ENCODE data around the gene ME1. TPM values are rescaled to one million over a fixed set of nuclear protein-coding genes. Genes with fewer than 3 reads are reported as not detected.
A peak's percentile ranks its signal among the peaks of the same experiment; 100 is the strongest.

The ME1 gene
- total RNA-seq, 1 donor from 2014 or later: 2.9 TPM

DNA sequence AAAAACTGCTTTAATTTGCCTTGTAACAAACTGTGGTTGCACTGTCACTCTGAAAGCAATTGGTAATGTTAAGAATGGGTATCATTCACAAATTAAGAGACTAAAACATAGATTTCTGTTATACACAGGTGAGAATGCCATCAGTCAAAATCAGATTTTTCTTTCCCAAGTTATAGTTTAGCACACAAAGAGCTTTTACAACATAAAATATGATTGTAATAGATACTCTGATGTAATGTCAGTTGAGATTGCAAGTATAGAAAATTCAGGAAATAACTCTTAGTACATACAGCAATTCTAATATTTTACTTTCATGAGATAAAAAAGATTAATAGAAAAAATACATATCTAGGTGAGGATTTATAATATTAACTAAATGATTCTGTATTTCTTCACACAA, 2.3 kb upstream of the ME1 start:
- FAIRE-seq (peak; percentile 47), DNase-seq (ENCODE audit: low spot score in 2 of 2) (no peak)

DNA sequence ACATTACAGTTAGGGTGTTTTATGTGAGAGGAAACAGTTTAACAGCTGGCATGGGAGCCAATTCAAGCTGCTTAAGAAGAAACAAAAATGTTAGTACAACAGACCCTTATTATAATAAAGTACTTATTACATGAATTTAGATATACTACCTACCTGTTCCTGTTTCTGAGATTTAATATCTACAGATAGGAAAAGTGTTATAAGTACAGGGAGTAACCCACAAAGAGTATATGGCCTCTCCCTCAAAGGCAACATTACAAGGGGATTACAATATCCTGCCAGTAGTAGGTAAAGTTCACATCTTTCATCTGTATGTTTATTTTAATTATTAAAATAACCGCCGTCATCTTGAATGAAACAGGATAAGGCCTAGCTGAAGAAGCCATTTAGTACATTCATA, 1.8 kb upstream of the ME1 start:
- FAIRE-seq: no peak
- no peak for DNase-seq (ENCODE audit: low spot score in 2 of 2)

DNA sequence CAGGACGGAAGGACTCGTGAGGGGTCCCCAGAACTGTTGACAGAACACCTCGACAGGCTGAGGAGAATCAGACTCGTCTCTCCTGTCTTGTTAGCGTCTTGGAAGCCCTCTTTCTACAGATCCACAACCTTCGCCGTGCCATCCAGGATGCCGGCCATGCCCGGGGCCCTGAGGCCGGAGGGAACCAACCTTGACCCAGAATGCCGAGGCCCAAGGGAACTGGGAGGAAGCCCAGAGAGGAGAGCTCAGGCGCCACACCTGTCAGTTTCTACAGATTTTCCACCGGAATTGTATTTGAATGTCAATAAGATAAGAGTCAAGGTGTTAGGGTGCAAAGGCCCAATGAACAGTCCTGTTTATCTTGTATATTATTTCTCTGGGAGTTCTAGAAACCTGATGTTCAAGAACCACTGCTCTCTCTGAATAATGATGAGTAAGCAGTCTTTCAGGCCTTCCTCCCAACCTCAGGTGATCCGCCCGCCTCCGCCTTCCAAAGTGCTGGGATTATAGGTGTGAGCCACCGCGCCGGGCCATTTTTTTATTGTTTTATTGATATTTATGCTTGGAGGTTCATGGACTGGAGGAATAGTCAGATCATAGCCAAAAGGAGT, 799 bp upstream of the ME1 start:
- DNase-seq (ENCODE audit: low spot score in 2 of 2) (no peak), FAIRE-seq (no peak)

DNA sequence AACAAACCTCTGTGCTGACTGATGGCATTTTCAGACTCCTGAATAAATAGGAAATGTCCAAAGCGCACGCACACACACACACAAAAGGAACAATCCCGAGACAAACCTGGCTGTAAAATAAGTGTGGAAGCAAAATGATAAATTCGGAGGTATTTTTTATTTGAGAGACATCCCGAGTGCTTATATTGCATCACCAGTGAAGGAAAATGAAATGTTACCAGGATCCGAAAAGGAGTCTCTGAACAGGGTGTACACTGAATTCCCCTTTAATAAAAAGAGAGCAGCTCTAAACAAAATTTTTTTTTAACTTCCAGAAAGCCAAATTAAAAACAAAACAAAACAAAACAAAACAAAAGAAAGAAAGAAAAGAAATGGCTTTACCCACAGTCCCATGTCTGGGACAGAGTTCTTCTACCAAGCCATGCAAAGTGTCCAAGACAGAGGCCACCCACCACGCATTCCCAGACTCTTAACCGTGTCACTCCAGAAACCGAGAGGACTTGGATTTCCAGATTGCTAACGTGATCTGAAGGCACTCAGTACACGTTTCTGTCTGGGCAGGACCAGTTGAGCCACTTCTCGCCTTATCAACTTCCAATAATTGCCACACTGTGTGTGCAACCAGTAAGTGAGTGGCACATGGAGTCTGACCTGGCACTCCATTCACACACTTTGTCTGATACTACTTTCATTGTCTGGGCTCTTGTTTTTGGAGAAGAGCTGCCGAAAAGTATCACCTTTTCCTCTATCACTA, 817 bp downstream of the ME1 start:
- FAIRE-seq: no peak
- DNase-seq (ENCODE audit: low spot score in 2 of 2): peak in 1 of 2 donors; percentile 16

DNA sequence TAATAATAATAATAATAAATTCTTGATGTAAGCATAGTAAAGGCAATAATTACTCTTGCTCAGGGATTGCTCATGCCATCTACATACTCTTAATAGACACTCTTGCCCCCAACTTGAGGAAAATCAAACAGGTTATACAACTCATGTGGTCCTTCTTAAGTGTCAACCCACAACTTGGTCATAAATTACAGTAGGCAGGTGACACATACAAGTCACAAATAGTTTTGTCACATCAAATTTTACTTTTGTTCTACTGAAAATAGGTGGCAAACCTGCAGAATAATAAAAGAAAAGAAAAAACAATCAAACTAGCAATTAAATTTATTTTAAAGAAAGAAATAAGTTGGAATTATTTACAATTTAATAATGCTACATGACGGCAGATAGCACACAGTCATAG, 1.6 kb downstream of the ME1 start:
- DNase-seq (ENCODE audit: low spot score in 2 of 2) (no peak), FAIRE-seq (no peak)

DNA sequence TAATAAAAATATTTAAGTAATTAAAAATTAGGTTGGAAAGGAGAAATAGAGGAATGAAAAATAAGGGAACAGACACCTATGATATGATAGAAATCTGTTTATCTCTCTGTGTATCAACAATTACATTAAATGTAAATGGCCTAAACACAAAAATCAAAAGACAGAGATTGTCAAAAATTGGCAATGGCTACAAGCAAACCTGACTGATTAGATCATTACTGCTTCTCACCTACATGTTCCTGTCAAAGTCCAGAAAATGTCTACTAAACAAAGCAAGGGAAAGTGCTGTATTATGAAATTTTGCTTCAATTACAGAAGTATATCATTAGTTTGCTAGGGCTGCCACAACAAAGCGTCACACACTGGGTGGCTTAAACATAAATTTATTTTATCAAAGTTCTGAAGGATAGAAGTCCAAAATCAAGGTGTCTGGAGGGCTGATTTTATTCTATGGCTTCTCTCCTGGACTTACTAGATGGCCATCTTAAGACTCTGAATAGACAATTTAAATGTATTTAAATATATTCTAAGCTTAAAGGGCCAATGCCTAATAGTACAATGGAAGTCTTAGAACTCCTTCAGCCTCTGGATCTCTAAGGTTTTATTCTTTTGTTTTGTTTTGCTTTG, 6.3 kb downstream of the ME1 start:
- DNase-seq (ENCODE audit: low spot score in 2 of 2) (no peak), FAIRE-seq (no peak)

DNA sequence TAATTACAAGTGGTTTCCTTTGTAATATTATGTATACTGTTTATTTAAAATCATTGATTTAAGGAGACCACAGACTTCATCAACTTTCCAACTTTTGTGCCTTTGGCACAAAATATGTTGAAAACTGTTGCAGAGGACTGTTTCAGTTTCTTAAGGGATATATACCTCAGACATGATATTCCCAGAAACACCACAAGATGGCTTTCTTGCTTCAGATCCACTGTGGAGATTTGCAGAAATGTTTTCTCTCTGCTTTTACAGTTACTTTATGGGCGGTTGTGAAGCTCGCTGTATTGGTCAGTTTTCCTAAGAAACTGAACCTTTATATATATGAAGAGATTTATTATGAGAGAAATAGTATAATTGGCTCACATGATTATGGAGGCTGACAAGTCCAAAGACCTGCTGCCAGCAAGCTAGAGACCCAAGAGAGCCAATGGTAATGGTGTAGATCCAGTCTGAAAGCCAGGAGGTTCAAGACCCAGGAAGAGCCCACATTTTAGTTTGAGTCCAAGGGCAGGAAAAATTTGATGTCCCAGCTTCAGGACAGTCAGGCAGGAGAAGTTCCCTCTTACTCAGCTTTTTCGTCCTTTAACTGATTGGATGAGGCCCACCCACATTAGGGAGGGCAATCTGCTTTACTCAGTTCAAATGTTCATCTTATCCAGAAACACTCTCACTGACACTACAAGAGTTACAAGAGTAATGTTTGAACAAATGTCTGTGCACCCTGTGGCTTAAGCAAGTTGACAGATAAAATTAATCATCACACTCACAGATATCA, 12.8 kb downstream of the ME1 start:
- no peak for DNase-seq (ENCODE audit: low spot score in 2 of 2)
- no peak for FAIRE-seq

DNA sequence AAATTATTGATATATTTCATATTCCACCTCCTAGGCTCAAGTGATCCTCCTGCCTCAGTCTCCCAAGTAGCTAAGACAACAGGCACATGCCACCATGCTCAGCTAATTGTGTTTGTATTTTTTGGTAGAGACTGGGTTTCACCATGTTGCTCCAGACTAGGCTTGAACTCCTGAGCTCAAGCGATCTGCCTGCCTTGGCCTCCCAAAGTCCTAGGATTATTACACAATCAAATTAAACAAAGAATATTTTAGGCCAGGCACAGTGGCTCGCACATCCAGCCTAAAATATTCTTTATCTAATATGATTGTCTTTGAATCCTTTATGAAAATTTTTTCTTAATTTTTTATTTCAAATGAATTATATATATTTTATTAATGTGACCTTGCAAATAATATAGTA, 17.8 kb downstream of the ME1 start:
- FAIRE-seq: no peak
- DNase-seq (ENCODE audit: low spot score in 2 of 2): no peak

DNA sequence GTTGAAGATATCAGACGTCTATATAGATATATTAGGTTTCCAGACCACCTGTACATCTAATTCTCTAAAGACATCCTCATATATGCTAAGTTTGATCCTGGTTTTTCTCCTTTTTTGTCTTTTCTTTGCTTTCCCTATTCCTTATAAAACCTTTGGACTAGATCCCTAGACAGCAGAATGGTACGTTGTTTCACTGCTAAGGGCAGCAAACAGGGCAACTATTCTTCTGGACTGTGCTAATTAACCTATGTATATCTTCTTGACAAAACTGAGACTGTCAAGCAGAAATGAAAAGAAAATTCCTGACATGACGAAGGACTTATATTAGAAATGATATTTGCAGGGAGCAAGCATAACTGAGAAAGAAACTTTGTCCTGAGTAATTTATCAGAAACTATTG, 19.1 kb downstream of the ME1 start:
- FAIRE-seq (no peak), DNase-seq (ENCODE audit: low spot score in 2 of 2) (no peak)

DNA sequence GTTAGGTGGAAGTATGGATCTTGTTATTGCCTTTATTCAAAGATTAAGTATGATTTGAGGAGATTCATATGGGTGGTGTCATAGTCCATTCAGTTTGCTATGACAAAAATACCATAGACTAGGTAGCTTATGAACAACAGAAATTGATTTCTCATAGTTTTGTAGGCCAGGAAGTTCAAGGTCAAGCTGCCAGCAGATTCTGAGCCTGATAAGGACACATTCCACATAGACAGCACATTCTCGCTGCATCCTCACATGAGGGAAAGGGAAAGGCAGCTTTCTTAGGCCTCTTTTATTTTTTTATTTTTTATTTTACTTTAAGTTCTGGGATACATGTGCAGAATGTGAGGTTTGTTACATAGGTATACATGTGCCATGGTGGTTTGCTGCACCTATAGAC, 27.7 kb downstream of the ME1 start:
- DNase-seq (ENCODE audit: low spot score in 2 of 2) (no peak), FAIRE-seq (no peak)

DNA sequence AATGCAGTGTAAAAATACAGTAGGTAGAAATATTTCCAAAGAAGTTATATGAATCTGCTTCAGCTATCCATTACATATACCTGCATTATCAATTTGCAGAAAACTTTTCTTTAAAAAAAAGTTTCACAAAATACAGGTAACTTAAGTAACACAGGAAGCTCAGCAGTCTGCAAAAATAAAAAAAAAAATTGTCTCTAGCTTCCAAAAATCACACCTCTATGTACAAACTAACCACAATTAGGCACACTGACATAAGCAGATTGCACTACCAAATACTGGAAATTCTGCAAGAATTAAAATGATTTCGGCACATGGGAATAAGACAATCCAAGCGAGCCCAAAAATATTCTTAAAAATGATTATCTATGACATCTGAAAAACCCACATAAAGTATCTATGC, 41.2 kb downstream of the ME1 start:
- FAIRE-seq (no peak), DNase-seq (ENCODE audit: low spot score in 2 of 2) (no peak)

DNA sequence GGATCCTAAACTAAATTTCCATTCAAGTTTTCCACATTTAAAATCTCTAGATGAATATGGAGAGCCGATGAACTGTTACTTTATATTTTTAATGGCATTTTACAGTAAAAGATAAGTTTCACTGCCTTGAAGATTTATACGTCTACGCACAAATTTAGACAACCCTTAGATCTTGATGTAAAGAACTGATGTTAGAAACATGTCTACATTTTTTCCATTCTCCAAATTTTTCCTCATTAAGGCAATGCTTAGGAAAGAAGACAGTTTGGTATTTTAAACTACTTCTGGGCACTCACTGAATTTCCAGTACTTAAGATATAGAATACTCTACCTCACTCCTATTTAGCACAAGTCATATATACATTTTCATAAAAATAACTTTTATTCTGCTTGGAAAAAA, 45.4 kb downstream of the ME1 start:
- DNase-seq (ENCODE audit: low spot score in 2 of 2) (no peak), FAIRE-seq (no peak)

DNA sequence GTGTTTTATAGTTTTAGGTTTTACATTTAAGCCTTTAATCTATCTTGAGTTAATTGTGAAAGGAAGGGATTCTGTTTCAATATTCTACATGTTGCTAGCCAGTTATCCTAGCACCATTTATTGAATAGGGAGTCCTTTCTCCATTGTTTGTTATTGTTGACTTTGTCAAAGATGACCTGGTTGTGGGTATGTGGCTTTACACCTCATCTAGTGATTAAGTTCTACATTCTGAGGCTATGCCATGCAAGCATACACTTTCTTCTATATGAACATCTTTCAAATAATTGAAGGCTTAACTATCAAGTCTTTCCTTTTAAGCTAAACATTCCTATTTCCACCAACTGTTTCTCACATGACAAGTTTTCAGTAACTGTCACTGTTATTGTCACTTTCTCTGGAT, 46.1 kb downstream of the ME1 start:
- no peak for DNase-seq (ENCODE audit: low spot score in 2 of 2)
- no peak for FAIRE-seq

DNA sequence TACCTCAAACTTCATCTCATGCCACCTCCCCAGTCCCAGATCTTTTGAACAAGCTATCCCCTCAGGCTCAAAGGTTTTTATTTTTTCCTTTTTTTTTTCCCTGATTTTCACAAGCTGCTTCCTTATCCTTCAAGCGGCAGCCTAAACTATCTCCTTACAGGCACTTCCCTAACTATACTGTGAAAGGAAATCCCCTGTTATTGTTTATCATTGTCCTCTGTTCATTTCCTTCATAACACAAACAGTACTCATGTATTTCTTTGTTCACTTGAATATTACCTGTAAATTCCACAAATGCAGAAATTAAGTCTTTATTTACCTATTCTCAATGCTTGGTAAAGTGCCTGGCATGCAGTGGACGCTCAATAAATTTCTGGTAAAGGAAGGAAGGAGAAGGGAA, 48.9 kb downstream of the ME1 start:
- DNase-seq (ENCODE audit: low spot score in 2 of 2) (no peak), FAIRE-seq (no peak)

DNA sequence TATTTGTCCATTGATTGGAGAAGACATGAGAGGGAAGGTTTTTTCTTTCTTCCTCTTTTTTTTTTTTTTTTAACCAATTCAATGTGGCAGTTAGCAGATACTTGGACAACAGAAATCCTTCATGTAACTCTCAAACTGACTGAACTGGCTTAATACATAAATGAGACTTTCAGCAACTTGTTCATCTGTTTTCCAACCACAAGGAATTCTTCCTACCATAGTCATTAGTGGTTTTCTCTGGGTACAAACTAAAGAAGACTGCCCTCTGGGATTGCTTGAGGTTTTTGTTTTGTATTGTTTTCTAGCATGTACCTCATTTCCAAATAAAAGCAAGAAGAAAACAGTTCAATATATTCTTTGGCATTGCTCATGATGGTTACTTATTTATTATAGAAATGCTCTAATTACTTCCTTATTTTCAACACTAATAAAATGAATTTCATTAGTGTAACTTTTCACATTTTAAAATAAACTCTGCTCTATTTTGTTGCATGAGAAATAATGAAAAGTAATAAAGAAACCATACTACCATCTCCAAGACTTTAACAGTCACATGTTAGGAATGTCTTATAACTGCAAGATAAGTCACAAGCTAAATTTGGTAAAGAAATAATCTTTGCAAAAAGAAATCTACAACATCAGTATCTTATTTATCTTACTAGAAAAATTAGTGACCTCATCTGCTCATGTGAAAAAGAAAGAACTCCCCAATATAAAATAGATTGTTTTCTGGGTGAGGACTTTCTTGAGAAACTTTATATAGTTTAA, 52.0 kb downstream of the ME1 start:
- DNase-seq (ENCODE audit: low spot score in 2 of 2) (no peak), FAIRE-seq (no peak)

DNA sequence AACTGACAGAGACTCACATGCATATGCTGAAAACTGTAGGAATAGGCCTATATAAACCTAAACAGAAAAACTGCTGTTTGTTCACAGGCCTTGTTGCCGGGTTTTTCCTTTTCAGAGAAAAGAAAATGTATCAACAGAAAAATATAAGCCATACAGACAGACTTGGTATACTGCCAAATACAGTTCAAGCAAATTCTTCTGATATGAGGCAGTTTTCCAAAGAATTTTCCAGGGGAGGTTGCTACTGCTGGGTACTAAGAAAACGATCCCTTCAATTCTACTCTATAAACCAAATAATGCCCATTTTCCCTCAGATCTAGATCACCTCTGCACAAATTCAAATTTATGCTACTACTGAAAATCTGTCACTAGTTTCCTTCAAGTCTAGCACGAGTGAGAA, 59.4 kb downstream of the ME1 start:
- DNase-seq (ENCODE audit: low spot score in 2 of 2) (no peak), FAIRE-seq (no peak)

DNA sequence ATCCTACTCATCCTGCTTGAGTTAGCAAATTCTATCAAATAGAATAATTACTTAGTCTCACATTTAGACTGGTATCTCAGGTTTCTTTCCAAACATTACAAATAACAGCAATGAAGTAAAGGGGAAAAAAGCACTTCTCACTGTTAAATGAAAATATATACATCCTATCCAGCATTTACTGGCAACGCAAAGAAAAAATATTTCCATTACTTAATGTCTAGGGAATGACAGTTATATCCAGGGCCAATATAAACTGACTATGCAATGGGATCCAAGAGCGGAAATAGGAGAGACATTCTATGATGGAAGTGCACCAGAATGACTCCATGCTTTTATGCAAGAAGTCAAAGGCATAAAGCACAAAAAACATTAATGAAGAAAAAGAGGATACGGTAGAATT, 60.3 kb downstream of the ME1 start:
- DNase-seq (ENCODE audit: low spot score in 2 of 2) (no peak), FAIRE-seq (no peak)

DNA sequence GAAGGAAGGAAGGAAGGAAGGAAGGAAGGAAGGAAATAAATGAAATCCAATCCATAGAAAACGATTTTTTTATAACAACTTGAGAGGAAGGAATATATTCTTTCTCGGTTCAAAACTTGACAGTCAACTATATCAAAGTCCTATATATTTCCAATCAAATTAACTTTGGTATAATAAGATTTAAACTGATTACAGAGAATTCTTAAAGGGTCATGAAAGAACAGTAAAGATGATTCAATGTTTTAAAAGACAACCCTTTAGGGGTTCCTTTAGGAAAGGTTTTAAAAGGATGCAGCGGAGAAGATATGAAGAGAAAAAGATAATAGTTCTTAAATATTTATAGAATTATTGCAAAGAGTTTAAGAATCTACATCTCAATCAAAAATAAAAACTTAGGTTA, 61.2 kb downstream of the ME1 start:
- FAIRE-seq (no peak), DNase-seq (ENCODE audit: low spot score in 2 of 2) (no peak)

DNA sequence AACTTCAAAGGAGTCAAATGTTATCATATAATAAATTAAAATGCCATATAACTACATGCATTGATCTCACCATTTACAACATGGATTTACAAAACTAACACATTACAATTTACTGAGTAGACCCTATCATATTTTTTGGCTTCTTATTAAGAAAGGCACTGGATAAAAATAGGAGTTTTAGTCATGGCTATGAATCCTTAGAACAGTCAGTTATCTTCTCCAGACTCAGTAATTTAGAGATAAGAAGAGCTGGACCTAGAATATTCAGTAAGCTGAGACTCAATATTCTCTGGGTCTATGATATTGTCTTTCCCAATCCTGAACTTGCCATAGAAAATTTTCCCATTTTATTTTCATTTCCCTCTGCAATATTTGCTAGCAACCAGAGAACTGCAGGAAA, 62.3 kb downstream of the ME1 start:
- no peak for DNase-seq (ENCODE audit: low spot score in 2 of 2)
- no peak for FAIRE-seq

DNA sequence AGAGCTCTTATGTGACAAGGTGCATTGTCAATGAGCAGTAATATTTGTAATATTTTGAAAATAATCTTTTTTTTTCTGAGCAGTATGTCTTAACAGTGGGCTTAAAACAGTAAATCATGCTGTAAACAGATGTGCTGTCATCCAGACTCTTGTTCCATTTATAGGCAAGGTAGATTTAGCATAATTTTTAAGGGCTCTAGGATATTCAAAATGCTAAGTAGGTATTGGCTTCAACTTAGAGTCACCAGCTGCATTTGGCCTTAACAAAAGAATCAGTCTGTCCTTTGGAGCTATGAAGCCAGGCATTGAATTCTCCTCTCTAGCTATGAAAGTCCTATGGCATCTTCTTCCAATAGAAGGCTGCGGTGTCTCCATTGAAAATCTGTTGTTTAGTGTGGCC, 63.7 kb downstream of the ME1 start:
- no peak for DNase-seq (ENCODE audit: low spot score in 2 of 2)
- FAIRE-seq: no peak

DNA sequence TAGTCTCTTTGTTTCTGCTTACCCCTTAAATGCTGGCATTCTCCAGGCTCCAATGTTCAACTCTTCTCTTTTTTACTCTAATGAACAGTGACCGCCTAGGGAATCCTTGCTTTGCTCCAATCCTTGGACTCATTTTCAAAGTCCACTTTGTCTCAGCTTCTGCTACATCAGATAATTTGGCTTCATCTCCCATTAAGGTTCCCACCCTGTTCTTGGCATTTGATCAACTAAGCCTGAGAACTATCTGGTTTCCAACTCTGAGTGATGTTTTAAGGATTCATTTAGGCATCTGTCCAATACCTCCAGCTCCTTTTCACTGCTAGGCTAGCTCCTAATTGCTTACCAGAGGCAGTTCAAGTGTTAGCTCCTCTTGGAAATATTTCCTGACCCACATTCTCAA, 64.9 kb downstream of the ME1 start:
- FAIRE-seq: no peak
- no peak for DNase-seq (ENCODE audit: low spot score in 2 of 2)

Measured in frontal cortex (tissue), 4 donors.